SKM-1 treated with dmso at 0.1 percent for 144 hours (cell line): ENCODE measurements around the gene MICA.
"Not testable (repeated sequence)": the region's sequence is repeated elsewhere in the genome, so short reads cannot be mapped to it uniquely, and the experiment has no call there.

Source experiments
- DNase-seq: peaks from one replicate; lab custom pipeline; 2025; ENCODE audit not compliant: unreplicated experiment; lab: John Stamatoyannopoulos, UW

MICA gene

DNA sequence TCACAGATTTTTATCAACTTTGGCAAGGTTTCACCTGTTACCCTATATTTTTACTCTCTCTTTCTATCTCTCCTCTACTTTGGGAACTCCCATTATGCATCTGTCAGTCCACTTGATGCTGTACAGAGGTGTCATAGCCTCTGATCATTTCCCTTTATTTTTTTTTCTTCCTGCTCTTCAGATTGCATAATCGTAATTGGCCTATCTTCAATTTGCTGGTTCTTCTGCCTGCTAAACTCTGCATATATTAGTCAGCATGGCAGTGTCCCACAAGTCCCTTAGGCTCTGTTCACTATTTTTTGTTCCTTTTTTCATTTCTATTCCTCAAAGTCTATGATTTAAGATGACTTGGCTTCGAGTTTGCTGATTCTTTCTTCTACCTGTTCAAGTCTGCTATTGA, 49.9 kb downstream of the MICA start:
- peak; percentile 25 for DNase-seq

- not testable (repeated sequence) for DNase-seq
These were observed 56.5 kb downstream of the MICA start for GRCh38 chr6:31459864-31460263.

GRCh38 chr6:31460361-31461025, 57.1 kb downstream of the MICA start:
- DNase-seq = no peak

DNA sequence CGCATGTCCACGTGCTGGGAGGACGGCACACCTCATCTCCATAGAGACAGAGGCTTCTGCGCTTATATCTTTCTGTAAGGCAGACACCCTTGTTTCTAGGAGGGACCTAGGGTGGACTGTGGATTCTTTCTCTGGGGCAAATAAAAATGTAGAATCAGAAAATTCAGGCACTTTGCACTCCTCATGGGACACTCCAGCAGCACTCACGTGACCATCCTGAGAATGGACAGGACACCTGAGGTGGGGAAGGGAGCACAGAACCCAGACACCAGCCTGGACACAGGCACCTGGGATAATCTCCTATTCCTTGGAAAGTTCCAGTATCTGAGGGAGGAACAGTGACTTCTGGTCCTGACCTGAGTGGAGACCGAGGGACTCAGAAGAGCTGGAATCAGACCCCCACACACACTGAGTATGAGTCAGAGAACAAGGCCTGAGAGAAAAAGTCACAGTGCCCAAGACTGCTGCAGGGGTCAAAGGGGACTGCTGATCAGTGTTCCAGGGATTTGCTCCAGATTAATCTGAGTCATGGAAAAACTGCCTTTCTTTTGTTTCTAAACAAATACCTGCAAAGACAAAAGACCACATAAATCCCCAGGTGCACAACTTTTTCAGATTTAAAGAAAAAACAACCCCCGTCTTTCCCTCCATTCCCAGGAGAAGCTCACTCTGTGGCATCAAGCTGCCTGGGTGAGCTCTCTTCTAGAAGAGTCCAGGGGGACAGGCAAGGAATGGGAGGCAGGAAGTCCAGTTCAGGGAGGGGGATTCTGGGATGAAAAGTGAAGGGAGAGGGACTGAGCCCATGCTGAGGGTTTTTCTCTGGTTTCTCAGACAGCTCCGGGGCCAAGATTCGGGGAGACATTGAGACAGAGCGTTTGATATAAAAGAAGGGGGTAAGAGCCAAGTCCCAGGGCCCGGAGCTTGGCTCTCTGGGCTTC, 58.9 kb downstream of the MICA start:
- no peak for DNase-seq

DNA sequence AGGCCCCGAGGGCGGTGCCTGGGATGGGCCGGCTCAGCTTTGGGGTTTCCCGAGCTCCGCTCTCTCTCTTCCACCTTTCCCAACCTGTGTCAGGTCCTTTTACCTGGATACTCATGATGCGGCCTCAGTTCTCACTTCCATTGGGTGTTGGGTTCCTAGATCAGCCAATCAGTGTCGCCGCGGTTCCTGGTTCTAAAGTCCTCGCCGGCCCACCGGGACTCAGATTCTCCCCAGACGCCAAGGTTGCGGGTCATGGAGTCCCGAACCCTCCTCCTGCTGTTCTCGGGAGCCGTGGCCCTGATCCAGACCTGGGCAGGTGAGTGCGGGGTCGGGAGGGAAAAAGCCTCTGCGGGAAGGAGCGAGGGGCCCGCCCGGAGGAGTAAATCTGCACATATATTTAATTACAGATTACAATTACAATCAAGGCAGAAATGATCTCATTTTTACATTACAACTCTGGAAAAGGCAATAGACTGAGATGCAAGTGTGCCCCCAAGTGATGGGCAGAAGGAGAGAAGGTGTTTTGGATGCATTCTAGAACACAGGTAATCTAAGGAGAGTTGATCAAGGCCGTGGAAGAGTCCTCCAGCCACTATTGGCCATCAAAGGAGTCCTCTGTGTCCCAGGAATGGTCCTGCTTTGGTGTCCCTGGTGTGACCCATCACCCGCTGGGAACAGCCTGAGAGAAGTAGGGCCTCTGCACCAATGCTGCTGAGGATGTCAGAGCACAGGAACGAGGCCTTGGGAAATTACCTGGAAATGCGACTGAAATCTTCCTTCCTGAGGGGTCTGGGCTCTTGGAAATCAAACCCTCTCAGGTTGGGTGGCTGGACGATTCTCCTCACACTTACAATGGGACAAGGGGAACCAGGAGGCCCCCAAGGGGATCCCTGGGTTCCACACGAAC, 59.8 kb downstream of the MICA start:
- peak; percentile 91 for DNase-seq

GRCh38 chr6:31464252-31465184, 61.1 kb downstream of the MICA start:
- DNase-seq = no peak
